GM20431 (cell line): ENCODE data around the gene NFKBIA.

Experiments
- in situ Hi-C: fragments of 300-500 bp; cut with MseI, MboI; formaldehyde crosslinking; loops from one replicate; pipeline ENCODE4 v1.15.0; 2020; ENCODE audit warnings: low sequenced_read_pairs; ENCODE audit not compliant: unreplicated experiment

The NFKBIA gene

GRCh38 chr14:35404449-35405303 lies at the start of gene NFKBIA:
TSS of gene NFKBIA (minus strand) at chr14:35404749. CDS start at chr14:35404644, 105 bp downstream.
- in situ Hi-C loops = no loop called here

- in situ Hi-C loops = loop anchor here (25.0 kb wide), 1 partner anchor 241 kb away; no protein-coding TSS in a partner anchor
Observed at GRCh38 chr14:35446450-35446849, 41.9 kb upstream of the NFKBIA start.

DNA sequence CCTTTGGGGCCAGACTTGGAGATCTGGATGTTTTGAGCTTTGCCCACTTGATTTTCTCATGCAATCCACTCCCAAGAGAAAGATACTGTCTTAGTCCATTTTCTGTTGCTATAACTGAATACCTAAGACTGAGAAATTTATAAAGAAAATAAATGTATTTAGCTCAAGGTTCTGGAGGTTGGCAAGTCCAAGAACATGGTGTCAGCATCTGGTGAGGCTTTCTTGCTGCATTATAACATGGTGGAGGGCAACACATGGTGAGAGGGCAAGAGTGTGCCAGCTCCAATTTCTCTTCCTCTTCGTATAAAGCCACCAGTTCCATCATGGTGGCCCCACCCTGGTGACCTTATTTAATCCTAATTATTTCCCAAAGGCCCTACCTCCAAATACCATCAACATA lies 39.6 kb upstream of the NFKBIA start:
- in situ Hi-C loops = loop anchor here (25.0 kb wide), 1 partner anchor 243 kb away; no protein-coding TSS in a partner anchor

GRCh38 chr14:35441160-35441559 lies 36.6 kb upstream of the NFKBIA start:
- in situ Hi-C loops = loop anchor here (25.0 kb wide), 1 partner anchor 246 kb away; no protein-coding TSS in a partner anchor

GRCh38 chr14:35438910-35439713 lies 34.6 kb upstream of the NFKBIA start:
- in situ Hi-C loops = loop anchor here (25.0 kb wide), 1 partner anchor 248 kb away; no protein-coding TSS in a partner anchor

- in situ Hi-C loops = loop anchor here (25.0 kb wide), 1 partner anchor 249 kb away; no protein-coding TSS in a partner anchor
Observed at GRCh38 chr14:35438492-35438891, 33.9 kb upstream of the NFKBIA start.

DNA sequence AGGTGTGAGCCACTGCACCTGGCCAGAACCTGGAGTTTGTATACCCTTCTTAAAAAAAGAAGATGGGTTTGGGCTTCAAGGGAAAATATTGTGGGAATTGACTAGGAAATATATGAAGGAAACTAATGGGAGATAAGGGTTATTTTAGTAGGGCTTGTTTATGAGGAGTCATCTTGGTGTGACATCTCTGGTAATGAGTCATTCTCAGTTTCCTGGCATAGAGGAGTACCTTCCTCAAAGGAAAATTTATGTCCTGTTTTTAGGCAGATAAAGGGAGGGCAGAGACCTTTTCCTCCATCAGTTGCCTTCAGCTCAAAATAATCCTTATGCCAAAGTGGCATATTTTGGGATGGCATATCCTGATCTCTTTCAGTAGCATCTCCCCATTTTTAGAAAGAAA lies 30.6 kb upstream of the NFKBIA start:
- in situ Hi-C loops = loop anchor here (25.0 kb wide), 1 partner anchor 252 kb away; no protein-coding TSS in a partner anchor

- in situ Hi-C loops = loop anchor here (25.0 kb wide), 1 partner anchor 253 kb away; no protein-coding TSS in a partner anchor
Observed at GRCh38 chr14:35433826-35434225, 29.3 kb upstream of the NFKBIA start.

DNA sequence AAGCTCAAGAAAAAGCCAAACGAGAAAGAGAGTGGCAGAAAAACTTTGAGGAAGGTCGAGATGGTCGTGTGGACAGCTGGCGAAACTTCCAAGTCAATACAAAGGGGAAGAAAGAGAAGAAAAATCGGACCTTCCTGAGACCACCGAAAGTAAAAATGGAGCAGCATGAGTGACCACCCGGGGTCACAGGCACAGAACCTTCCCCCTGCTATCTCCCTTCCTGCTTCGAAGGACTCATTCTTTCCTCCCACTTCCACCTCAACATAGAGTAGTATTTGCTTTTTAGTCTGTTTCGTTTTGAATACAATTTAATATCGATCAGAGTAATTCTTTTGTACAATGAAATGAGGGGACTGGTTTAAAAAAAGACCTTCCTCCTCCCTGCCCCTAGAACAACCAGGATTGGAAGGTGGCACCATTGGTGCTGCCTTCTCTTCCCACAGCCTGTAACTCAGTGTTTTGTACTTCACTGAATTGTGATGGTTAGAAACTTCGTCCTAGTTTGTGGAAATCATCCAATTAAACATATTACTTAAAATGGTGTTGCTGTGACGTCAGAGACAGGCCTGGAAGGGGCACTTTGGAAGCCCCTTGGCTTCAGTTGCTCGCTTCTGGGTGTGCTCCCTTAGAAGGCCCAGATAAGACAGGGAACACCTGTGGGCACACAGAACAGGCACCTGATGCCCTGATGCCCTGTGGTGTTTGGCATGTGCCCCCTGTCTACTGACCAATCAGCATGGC lies 26.1 kb upstream of the NFKBIA start:
- in situ Hi-C loops = loop anchor here (25.0 kb wide), 1 partner anchor 257 kb away; no protein-coding TSS in a partner anchor

DNA sequence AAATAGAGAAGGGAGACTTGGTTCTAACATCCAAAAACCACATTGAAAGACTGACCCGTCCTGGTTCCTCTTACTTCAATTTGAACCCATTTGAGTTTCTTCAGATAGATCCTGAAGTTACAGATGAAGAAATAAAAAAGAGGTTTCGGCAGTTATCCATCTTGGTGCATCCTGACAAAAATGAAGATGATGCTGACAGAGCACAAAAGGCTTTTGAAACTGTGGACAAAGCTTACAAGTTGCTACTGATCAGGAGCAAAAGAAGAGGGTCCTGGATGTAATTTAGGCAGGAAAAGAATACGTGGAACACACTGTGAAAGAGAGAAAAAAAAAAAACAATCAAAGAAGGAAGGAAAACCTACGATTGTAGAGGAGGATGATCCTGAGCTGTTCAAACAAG lies 25.4 kb upstream of the NFKBIA start:
- in situ Hi-C loops = loop anchor here (25.0 kb wide), 1 partner anchor 257 kb away; no protein-coding TSS in a partner anchor

DNA sequence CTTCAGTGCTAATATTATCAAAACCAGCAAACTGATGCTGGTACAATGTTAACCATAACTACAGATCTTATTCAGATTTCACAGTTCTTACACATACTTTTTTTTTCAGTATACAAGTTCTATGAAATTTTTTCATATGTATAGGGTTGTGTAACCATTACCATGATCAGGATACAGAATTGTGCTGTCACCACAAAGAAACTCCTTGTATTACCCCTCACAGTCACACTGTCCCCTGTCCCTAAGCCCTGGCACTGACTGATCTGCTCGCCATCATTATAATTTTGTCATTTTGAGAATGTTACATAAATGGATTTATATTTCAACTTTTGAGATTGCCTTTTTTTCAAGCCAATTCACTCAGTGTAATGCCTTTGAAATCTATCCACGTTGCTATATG lies 21.3 kb upstream of the NFKBIA start:
- in situ Hi-C loops = loop anchor here (25.0 kb wide), 1 partner anchor 261 kb away; no protein-coding TSS in a partner anchor

DNA sequence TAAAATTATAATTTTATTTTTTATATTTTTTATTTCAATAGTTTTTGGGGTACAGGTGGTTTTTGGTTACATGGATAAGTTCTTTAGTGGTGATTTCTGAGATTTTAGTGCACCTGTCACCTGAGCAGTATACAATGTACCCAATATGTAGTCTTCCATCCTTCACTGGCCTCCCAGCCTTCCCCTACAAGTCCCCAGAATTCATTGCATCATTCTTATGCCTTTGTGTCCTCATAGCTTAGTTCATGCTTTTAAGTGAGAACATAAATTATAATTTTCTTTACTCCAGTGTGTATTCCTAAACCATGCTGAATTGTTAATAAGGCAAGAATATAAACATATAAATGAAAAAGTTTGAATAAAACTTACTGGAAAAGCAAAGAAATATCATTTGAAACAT lies 19.1 kb upstream of the NFKBIA start:
- in situ Hi-C loops = no loop called here

GRCh38 chr14:35420036-35420811 lies 15.7 kb upstream of the NFKBIA start:
- in situ Hi-C loops = no loop called here

- in situ Hi-C loops = loop anchor here (10.0 kb wide), 1 partner anchor 285 kb away; no protein-coding TSS in a partner anchor
Observed at GRCh38 chr14:35419429-35419841, 14.9 kb upstream of the NFKBIA start.

GRCh38 chr14:35418093-35418492 lies 13.5 kb upstream of the NFKBIA start:
- in situ Hi-C loops = loop anchor here (10.0 kb wide), 1 partner anchor 283 kb away; no protein-coding TSS in a partner anchor

GRCh38 chr14:35416108-35416750 lies 11.7 kb upstream of the NFKBIA start:
- in situ Hi-C loops = loop anchor here (10.0 kb wide), 1 partner anchor 281 kb away; no protein-coding TSS in a partner anchor

DNA sequence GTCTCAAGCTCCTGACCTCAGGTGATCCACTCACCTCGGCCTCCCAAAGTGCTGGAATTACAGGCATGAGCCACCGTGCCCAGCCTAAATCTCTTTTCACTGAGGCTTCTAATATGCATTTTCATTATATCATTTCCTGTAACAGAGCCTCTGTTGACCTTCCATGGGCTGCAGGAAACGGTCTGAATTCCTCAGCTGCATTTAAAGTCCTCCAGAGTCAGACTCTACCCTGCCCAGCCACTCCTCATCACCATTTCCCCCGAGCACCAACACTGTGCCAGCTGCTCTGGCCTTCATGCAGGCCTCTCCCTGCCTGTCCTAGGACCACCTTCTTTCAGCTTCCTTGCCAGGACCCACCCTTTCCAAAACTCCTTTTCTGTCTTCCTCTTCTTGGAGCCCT lies 9.8 kb upstream of the NFKBIA start:
- in situ Hi-C loops = loop anchor here (10.0 kb wide), 1 partner anchor 280 kb away; no protein-coding TSS in a partner anchor
